Spleen (tissue), 11 donors: Measurements from ENCODE around the gene TYSND1. TPM values are rescaled to one million over a fixed set of nuclear protein-coding genes. Genes with fewer than 3 reads are reported as not detected.
A peak's percentile ranks its signal among the peaks of the same experiment; 100 is the strongest.

ENCODE experiments used
- DNase-seq: peaks from one replicate; pipeline ENCODE4 v3.0.0-alpha.2; 2020
- H3K27ac ChIP-seq, 8 donors: fragments of 200-600 bp; sonication (generic) in 7 of 8; 1 replicate in 4 of 8; 2 replicates in 4 of 8; pipeline versions ENCODE4 v1.5.0 to v1.8.0; 2016 to 2021; ENCODE audit warnings: inconsistent platforms in 4 of 8, mild to moderate bottlenecking in 4 of 8, moderate library complexity in 1 of 8
- H3K27me3 ChIP-seq, 7 donors: fragments of 200-600 bp; sonication (generic) in 6 of 7; replicated peaks in 1 of 7; 1 replicate in 4 of 7; 2 replicates in 3 of 7; pipeline versions ENCODE4 v1.5.0 to v1.8.0; 2016 to 2021; ENCODE audit warnings: inconsistent platforms in 3 of 7, mild to moderate bottlenecking in 1 of 7
- H3K36me3 ChIP-seq, 6 donors: fragments of 200-600 bp; sonication (generic) in 5 of 6; 1 replicate in 4 of 6; 2 replicates in 2 of 6; pipeline versions ENCODE4 v1.5.0 to v1.8.0; 2016 to 2021; ENCODE audit warnings: inconsistent platforms in 2 of 6
- H3K4me1 ChIP-seq, 6 donors: fragments of 200-600 bp; sonication (generic) in 5 of 6; 1 replicate in 3 of 6; 2 replicates in 3 of 6; pipeline versions ENCODE4 v1.5.0 to v1.8.0; 2016 to 2021; ENCODE audit warnings: inconsistent platforms in 3 of 6
- H3K4me3 ChIP-seq, 8 donors: fragments of 200-600 bp; sonication (generic) in 7 of 8; 1 replicate in 4 of 8; 2 replicates in 4 of 8; pipeline versions ENCODE4 v1.5.0 to v1.8.0; 2016 to 2021; ENCODE audit warnings: inconsistent platforms in 4 of 8, mild to moderate bottlenecking in 4 of 8, moderate library complexity in 2 of 8
- H3K9me3 ChIP-seq, 8 donors: fragments of 200-600 bp; sonication (generic) in 7 of 8; 1 replicate in 4 of 8; 2 replicates in 4 of 8; pipeline versions ENCODE4 v1.5.0 to v1.8.0; 2016 to 2021; ENCODE audit warnings: inconsistent platforms in 4 of 8
- POLR2A ChIP-seq, 3 donors: fragments of 450-650 bp; IDR thresholded peaks; one replicate each; pipeline ENCODE4 v1.5.1; 2017; ENCODE audit warnings: antibody characterized with exemption in 3 of 3, mild to moderate bottlenecking in 1 of 3
- POLR2AphosphoS5 ChIP-seq, 3 donors: sonication (generic); formaldehyde crosslinking; IDR thresholded peaks; one replicate each; pipeline ENCODE4 v1.5.1; 2017; ENCODE audit warnings: antibody characterized with exemption in 3 of 3
- WGBS, 5 donors: extraction: QIAGEN DNeasy Blood & Tissue Kit in 3 of 5; methylation state at CpG; one replicate each; pipeline versions ENCODE4 v1.1.5 to v1.1.7; 2013 to 2018; 5-methylcytosine and 5-hydroxymethylcytosine counted together
- intact Hi-C: fragments of 100-400 bp; cut with DNase I; formaldehyde crosslinking; loops from one replicate; pipeline ENCODE4 v1.15.0; 2023; ENCODE audit warnings: low total_unique reads
- polyA plus RNA-seq, 3 donors: library from polyadenylated mRNA; stranded (reverse); fragments of 200-250 nt; gene quantifications; one replicate each; pipeline ENCODE4 v1.2.1, GENCODE V29; 2013
- total RNA-seq, 7 donors: library from RNA; depleted of rRNA in 3 of 7; stranded (reverse); fragments of >200 nt in 3 of 7; fragmentation: NEBNext Ultra II Directional in 4 of 7; extraction: Animal tissue kit (Norgen Biotek cat#: 25700) in 4 of 7; gene quantifications; one replicate each; pipeline versions ENCODE4 v1.1.0 to v1.2.1, GENCODE V29; 2016 to 2021
- TF ChIP-seq, protein P1 (sequence below), 11 experiments: fragments of 200-600 bp in 7 of 11; fragments of 450-650 bp in 4 of 11; sonication (generic) in 4 of 11; IDR thresholded peaks in 8 of 11; conservative IDR thresholded peaks in 3 of 11; 1 replicate in 7 of 11; 2 replicates in 4 of 11; pipeline versions ENCODE4 v1.4.0 to v1.8.0; 2016 to 2021; ENCODE audit warnings: antibody characterized with exemption in 11 of 11, inconsistent platforms in 4 of 11, mild to moderate bottlenecking in 1 of 11
- donor health status: healthy with polysubstance abuse.
- donor health status: DM: no; HTN: no; CAD: no; lungs with moderate emphysema.
- donor health status: DM: no; HTN: no; CAD: no.
- donor health status: Bipolar disorder and iron deficiency.
- donor health status: healthy.
- donor health status: DM: no; HTN: no; CAD: no.
- donor health status: DM: yes; HTN: yes; CAD: no.

The TYSND1 gene
- total and polyA plus RNA-seq, 10 donors: 14.1 to 20.9 (median 16.9) TPM

DNA sequence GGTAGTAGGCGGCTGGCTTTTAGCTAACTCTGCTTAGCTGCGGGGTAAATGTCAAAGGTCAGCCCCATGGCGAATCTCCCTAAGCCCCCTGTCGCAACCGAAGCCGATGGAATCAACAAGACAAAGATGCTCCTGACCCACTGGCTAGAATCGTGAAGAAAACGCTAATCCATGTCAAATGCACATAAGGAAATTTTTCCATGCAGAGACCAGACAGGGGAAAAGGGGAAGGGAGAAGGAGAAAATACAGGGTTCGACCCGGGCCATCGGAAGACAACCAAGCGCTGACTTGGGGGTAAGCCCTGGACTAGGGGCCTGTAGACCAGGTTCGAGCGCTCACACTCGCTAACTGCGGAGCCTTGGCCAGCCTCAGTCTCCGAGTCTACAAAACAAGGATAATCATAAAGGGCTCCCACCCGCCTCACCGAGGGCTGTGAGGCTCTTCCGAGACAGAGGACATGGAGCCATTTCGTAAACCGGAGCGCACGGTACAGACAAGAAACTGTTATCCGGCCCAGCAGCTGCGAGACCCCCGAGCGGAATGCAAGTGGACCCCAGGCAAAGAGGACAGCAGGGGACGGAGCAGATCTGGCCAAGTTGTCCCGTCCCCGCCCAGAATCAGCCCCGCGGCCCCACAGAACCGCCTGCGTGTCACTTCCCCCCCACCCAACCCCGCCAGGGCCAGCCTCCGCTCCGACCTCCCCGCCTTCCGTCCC is 23.3 kb upstream of the TYSND1 start:
- intact Hi-C loops: no loop called here
- TF ChIP-seq POLR2A (IDR thresholded peaks at IDR 0.05) (no peak), POLR2AphosphoS5 (IDR thresholded peaks at IDR 0.05) (no peak)
- TF ChIP-seq, protein P1, sequence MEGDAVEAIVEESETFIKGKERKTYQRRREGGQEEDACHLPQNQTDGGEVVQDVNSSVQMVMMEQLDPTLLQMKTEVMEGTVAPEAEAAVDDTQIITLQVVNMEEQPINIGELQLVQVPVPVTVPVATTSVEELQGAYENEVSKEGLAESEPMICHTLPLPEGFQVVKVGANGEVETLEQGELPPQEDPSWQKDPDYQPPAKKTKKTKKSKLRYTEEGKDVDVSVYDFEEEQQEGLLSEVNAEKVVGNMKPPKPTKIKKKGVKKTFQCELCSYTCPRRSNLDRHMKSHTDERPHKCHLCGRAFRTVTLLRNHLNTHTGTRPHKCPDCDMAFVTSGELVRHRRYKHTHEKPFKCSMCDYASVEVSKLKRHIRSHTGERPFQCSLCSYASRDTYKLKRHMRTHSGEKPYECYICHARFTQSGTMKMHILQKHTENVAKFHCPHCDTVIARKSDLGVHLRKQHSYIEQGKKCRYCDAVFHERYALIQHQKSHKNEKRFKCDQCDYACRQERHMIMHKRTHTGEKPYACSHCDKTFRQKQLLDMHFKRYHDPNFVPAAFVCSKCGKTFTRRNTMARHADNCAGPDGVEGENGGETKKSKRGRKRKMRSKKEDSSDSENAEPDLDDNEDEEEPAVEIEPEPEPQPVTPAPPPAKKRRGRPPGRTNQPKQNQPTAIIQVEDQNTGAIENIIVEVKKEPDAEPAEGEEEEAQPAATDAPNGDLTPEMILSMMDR (IDR thresholded peaks at IDR 0.05 in 8 of 11, conservative IDR thresholded peaks at IDR 0.05 in 3 of 11): no peak
- peaks cover 21 to 79% (median 65%) of the 10 kb centered on the region in 6 donors for H3K4me1 ChIP-seq

DNA sequence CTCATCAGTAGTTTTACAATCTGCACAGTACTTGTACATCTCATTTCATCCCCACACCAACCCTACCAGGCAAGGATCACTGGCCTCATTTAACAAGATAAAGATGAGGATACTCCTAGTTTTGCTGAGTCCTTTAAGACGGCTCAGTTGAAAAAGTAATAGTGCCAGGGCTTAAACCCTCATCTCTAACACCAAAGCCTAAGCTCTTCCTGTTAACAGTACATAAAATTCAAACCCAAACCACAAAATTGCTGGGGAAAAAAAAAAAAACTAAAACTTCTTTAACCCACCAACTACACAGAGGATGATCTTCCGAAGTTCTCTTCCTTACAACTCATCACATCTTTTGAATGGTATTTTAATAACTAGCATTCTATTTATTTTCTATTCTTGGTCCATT is 22.5 kb upstream of the TYSND1 start:
- H3K4me1 ChIP-seq: peaks cover 17 to 79% (median 65%) of the 10 kb centered on the region in 6 donors
- no peak for DNase-seq
- peak overlapping the region in 7 of 8 donors; percentile 73 to 91 (median 79) for H3K4me3 ChIP-seq
- H3K9me3 ChIP-seq: no peaks in the 10 kb centered on the region
- WGBS, 5 donors: 8 to 18% (median 17%) methylated on average over 2 of the region's 2 CpGs
- no peaks in the 10 kb centered on the region for H3K27me3 ChIP-seq
- peaks cover 0 to 32% (median 7%) of the 10 kb centered on the region in 6 donors for H3K36me3 ChIP-seq
- intact Hi-C loops: no loop called here
- peak overlapping the region in 7 of 8 donors; percentile 92 to 96 (median 94) for H3K27ac ChIP-seq
- TF ChIP-seq, protein P1 (IDR thresholded peaks at IDR 0.05 in 8 of 11, conservative IDR thresholded peaks at IDR 0.05 in 3 of 11): no peak
- TF ChIP-seq POLR2A (IDR thresholded peaks at IDR 0.05) (no peak), POLR2AphosphoS5 (IDR thresholded peaks at IDR 0.05) (no peak)

More for the DNA sequence above, 23.3 kb upstream of the TYSND1 start:
- no peaks in the 10 kb centered on the region for H3K27me3 ChIP-seq
- H3K27ac ChIP-seq: peak overlapping the region; percentile 73 to 96 (median 94)
- H3K36me3 ChIP-seq: peaks cover 0 to 26% (median 7%) of the 10 kb centered on the region in 6 donors
- H3K4me3 ChIP-seq: peak overlapping the region; percentile 68 to 91 (median 77)
- H3K9me3 ChIP-seq: no peaks in the 10 kb centered on the region
- 1 to 2% (median 1%) methylated on average over 33 to 40 of the region's 40 CpGs for WGBS, 5 donors
- DNase-seq: no peak

DNA sequence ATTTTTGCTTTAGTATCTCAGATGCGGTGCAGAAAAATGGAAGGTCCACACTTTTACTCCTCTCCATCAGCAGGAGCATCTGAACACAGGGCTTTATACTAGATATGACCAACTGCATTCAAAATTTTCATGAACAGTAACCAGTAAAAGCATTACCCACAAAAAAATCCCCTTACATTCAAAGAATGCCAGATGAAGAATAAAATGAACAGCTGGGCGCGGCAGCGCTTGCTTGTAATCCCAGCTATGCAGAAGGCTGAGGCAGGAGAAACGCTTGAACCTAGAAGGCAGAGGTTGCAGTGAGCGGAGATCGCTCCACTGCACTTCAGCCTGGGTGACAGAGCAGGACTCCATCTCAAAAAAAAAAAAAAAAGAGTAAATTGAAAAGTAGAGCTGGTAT is 20.7 kb upstream of the TYSND1 start:
- no peaks in the 10 kb centered on the region for H3K9me3 ChIP-seq
- H3K27ac ChIP-seq: no peak overlapping the region
- H3K4me3 ChIP-seq: no peak overlapping the region
- H3K36me3 ChIP-seq: peaks cover 0 to 41% (median 7%) of the 10 kb centered on the region in 6 donors
- DNase-seq: no peak
- WGBS, 5 donors: 74 to 85% (median 81%) methylated on average over 7 of the region's 7 CpGs
- intact Hi-C loops: no loop called here
- no peaks in the 10 kb centered on the region for H3K27me3 ChIP-seq
- TF ChIP-seq POLR2AphosphoS5 (IDR thresholded peaks at IDR 0.05): no peak
- TF ChIP-seq, protein P1 (IDR thresholded peaks at IDR 0.05 in 8 of 11, conservative IDR thresholded peaks at IDR 0.05 in 3 of 11): no peak
- TF ChIP-seq POLR2A (IDR thresholded peaks at IDR 0.05): no peak
- peaks cover 29 to 85% (median 75%) of the 10 kb centered on the region in 6 donors for H3K4me1 ChIP-seq

DNA sequence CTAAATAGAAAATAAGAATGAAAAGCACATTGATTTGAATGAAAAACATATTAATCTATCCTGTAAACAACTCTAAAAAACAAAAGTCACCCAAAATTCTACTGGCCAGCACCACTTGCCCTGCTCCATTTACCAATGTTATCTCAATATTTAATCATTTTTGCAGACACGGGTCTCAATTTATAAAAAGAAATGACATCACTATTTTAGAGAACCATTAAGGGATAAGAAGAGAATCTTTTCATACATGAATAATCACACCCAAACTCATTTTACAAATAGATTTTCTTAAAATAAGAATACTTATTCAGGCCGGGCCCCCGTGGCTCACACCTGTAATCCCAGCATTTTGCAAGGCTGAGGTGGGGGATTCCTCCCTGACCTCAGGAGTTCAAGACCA is 19.9 kb upstream of the TYSND1 start:
- intact Hi-C loops: no loop called here

More for the DNA sequence above, 19.9 kb upstream of the TYSND1 start:
- TF ChIP-seq POLR2AphosphoS5 (IDR thresholded peaks at IDR 0.05) (no peak), POLR2A (IDR thresholded peaks at IDR 0.05) (no peak)
- TF ChIP-seq, protein P1 (IDR thresholded peaks at IDR 0.05 in 8 of 11, conservative IDR thresholded peaks at IDR 0.05 in 3 of 11): no peak
- WGBS, 5 donors: 74 to 85% (median 78%) methylated on average over 3 of the region's 3 CpGs
- H3K27ac ChIP-seq: no peak overlapping the region
- no peaks in the 10 kb centered on the region for H3K9me3 ChIP-seq
- H3K4me3 ChIP-seq: no peak overlapping the region
- H3K36me3 ChIP-seq: peaks cover 0 to 48% (median 10%) of the 10 kb centered on the region in 6 donors
- no peak for DNase-seq
- H3K4me1 ChIP-seq: peaks cover 33 to 88% (median 83%) of the 10 kb centered on the region in 6 donors
- no peaks in the 10 kb centered on the region for H3K27me3 ChIP-seq
